ENCODE data around the gene RNF123. TPM values are rescaled to one million over a fixed set of nuclear protein-coding genes. Genes with fewer than 3 reads are reported as not detected.

RNF123 gene
- total RNA-seq, 1 experiment from 2014 or later: 71.9 TPM

GRCh38 chr3:49721896-49722781 is 32.8 kb downstream of the RNF123 start:
- peak overlapping the region; percentile 99 for H3K9ac ChIP-seq (ENCODE audit: low read length)
- H3K9me3 ChIP-seq (ENCODE audit: control insufficient read depth in 1 of 2, insufficient read depth in 1 of 2, low read depth in 1 of 2, low read length in 2 of 2): no peaks in the 10 kb centered on the region
- peak overlapping the region; percentile 95 for H3K4me3 ChIP-seq (replicated peaks in 1 of 2; ENCODE audit: low read depth in 1 of 2, low read length in 2 of 2)
- no TSS peak for BruUV-seq (replicated peaks)
- H3K4me2 ChIP-seq (ENCODE audit: low read length): peak overlapping the region; percentile 92
- ATAC-seq: no peak
- RAD21 ChIA-PET (ENCODE audit: low non-redundant PET in 1 of 2, low total read pairs in 2 of 2, uncharacterized antibody in 2 of 2, unreplicated experiment in 2 of 2): no interaction called here
- H4K20me1 ChIP-seq (ENCODE audit: insufficient read depth): no peaks in the 10 kb centered on the region
- peaks cover 3 to 24% of the 10 kb centered on the region in 2 experiments; a peak in 2 of 4 replicates for H3K36me3 ChIP-seq (ENCODE audit: control insufficient read depth in 1 of 2, insufficient read depth in 2 of 2, low read length in 2 of 2)
- H3K4me1 ChIP-seq (ENCODE audit: control insufficient read depth in 1 of 2, insufficient read depth in 2 of 2, low read length in 2 of 2): peaks cover 13 to 37% of the 10 kb centered on the region in 2 experiments; a peak in 3 of 4 replicates
- no peak overlapping the region for H2AFZ ChIP-seq (ENCODE audit: low read depth, low read length, poor library complexity, severe bottlenecking)
- intact Hi-C loops (cut with micrococcal nuclease): loop anchor here (5.0 kb wide), 1 partner anchor 115 kb away; no protein-coding TSS in a partner anchor
- H3K27ac ChIP-seq (ENCODE audit: low read depth, low read length): peak overlapping the region; percentile 92; the same call in 1 of the 2 replicates
- DNase-seq (ENCODE audit: low read depth, low spot score): no peak
- H3K79me2 ChIP-seq (ENCODE audit: insufficient read depth, low read length): peaks cover 18% of the 10 kb centered on the region
- POLR2A ChIA-PET: no interaction called here
- CTCF ChIA-PET: no interaction called here
- H3K9me2 ChIP-seq (ENCODE audit: insufficient read depth): no peaks in the 10 kb centered on the region
- TF ChIP-seq EGR1 (IDR thresholded peaks at IDR 0.05; ENCODE audit: low read depth) (no peak), JUND (IDR thresholded peaks at IDR 0.05) (no peak), CBX3 (IDR thresholded peaks at IDR 0.05; ENCODE audit: low read depth) (no peak), SRF (IDR thresholded peaks at IDR 0.05; ENCODE audit: low read depth) (no peak), ZNF274 (IDR thresholded peaks at IDR 0.05; ENCODE audit: low read depth, low read length) (no peak), ZBTB33 (IDR thresholded peaks at IDR 0.05; ENCODE audit: extremely low read depth, insufficient replicate concordance, low read length) (no peak), RAD21 (IDR thresholded peaks at IDR 0.05; ENCODE audit: low read depth) (no peak), ATF3 (IDR thresholded peaks at IDR 0.05) (no peak)
- no peaks in the 10 kb centered on the region for H3K27me3 ChIP-seq (ENCODE audit: insufficient read depth, low read length)

Measured in HCT116 (cell line).